Fibroblast of mammary gland (primary cell): ENCODE results near the gene SPOP.

Experiments used
- DNase-seq: peaks from one replicate; pipeline ENCODE4 v3.0.0-alpha.2; 2010; ENCODE audit warnings: low read depth
- H3K4me3 ChIP-seq: 2 replicates; pipeline ENCODE4 v1.5.1; 2011; ENCODE audit warnings: low read depth, mild to moderate bottlenecking, low read length, moderate library complexity; ENCODE audit not compliant: control insufficient read depth
- TF ChIP-seq, protein P1 (sequence below): conservative IDR thresholded peaks from 2 replicates; pipeline ENCODE4 v1.5.1; 2011; ENCODE audit warnings: low read depth, low read length, inconsistent platforms; ENCODE audit not compliant: control insufficient read depth, insufficient read depth

The SPOP gene

DNA sequence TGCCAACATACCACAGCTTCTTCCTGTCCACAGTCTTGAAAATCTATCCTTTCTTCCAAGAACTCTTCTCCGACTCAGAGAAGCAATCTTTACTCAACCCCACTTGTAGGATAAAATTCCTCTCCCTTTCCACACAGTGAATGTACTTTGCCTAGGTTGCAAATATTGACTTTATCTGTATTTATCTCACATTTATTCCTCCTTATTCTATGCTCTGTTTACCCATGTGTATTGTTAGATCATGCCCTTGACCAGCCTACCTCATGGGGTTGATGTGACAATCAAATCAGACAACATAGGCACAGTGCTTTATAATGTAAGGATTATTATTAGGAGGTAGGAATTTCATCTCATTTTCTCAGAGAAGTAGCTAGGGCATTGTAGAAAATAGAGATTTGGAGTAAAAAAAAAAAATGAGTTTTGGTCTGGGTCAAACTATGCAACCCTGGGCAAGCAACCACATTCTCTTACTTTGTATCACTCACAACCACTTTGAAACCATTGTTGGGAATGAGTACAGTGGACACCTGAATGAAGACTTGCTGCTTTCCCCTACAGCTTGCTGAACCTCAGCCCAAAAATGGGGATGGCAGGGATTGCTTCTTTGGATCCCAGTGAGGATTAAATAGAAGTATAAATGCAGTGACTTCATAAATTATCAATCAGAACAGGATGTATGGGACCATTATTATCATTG, 38.9 kb upstream of the SPOP start:
- TF ChIP-seq, protein P1, sequence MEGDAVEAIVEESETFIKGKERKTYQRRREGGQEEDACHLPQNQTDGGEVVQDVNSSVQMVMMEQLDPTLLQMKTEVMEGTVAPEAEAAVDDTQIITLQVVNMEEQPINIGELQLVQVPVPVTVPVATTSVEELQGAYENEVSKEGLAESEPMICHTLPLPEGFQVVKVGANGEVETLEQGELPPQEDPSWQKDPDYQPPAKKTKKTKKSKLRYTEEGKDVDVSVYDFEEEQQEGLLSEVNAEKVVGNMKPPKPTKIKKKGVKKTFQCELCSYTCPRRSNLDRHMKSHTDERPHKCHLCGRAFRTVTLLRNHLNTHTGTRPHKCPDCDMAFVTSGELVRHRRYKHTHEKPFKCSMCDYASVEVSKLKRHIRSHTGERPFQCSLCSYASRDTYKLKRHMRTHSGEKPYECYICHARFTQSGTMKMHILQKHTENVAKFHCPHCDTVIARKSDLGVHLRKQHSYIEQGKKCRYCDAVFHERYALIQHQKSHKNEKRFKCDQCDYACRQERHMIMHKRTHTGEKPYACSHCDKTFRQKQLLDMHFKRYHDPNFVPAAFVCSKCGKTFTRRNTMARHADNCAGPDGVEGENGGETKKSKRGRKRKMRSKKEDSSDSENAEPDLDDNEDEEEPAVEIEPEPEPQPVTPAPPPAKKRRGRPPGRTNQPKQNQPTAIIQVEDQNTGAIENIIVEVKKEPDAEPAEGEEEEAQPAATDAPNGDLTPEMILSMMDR = no peak
- DNase-seq = no peak
- no peak overlapping the region for H3K4me3 ChIP-seq

DNA sequence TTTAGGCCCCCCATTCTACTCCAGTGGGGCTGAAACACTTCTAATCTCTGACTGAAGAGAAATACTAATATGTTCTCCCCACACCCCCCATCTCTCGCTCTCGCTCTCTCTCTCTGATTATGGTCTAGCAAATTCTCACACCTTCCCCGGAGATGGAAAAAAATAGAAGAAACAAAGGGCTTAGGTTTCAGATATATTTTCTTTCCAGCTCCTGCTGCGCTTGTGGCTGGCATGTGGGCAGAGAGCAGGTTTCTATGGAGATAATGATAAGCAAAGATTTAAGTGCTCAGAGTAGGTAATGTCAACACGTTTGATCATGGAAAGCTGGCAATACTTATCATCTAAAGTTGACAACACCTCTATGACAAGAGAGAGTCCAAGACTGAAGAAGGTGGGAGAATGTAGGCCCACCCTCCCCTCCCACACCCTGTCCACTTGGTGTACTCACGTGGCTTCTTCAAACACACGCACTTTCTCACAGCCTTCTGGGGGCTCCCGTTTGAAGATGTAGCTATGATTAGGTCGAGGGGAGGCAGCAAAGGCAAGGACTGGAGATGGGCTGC, 37.9 kb upstream of the SPOP start:
- H3K4me3 ChIP-seq = no peak overlapping the region
- TF ChIP-seq, protein P1 = no peak
- no peak for DNase-seq

DNA sequence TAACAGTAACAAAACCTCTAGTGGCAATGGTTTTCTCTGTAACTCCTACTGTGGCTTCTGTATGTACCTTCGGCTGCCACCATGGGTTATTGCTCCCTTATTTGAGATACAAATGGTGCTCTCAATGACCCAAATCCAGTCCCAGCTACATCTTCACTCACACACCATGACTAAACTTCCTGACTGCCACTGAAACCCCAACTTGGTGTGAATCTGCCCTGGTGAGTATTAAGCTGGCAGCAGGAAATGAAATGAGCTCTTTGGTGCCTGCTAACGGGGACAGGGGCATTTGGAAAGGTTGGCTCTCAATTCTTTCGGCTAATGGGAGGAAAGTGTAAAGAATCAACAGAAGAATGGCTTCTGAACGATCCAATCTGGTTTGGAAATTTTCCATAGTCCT, 37.3 kb upstream of the SPOP start:
- H3K4me3 ChIP-seq = no peak overlapping the region
- TF ChIP-seq, protein P1 = no peak
- no peak for DNase-seq

DNA sequence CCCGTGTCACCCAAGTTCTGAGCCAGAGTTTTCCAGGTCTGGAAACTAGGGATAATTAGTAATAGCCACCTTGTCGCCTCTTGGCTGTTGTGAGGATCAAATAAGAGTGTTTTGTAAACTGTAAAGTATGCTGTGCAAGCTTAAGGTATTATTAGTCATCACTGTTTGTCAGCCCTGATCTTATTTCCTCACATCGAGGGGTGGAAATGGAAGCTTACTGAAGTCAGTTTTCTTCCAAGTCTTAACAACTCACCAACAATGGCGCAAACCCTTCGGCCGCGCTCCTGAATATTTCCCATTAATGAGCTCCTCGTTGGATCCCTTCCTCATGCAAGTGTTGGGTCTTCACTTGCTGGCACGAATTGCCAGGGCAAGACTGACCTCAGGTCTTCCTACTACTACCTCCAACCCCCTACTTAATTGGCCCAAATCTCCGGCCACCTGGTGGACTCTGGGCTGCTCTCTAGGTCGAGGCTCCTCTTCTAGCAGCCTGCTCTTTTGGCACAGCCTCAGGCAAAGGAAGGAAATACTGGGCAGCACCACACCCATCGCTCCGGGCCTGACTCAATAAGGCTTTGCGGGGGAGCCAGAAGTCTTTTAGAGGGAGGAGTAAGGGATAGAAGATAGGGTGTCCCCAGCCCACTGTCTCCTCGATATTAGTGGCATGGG, 30.8 kb upstream of the SPOP start:
- DNase-seq = peak; percentile 45
- TF ChIP-seq, protein P1 = no peak
- H3K4me3 ChIP-seq = peak overlapping the region; percentile 90

DNA sequence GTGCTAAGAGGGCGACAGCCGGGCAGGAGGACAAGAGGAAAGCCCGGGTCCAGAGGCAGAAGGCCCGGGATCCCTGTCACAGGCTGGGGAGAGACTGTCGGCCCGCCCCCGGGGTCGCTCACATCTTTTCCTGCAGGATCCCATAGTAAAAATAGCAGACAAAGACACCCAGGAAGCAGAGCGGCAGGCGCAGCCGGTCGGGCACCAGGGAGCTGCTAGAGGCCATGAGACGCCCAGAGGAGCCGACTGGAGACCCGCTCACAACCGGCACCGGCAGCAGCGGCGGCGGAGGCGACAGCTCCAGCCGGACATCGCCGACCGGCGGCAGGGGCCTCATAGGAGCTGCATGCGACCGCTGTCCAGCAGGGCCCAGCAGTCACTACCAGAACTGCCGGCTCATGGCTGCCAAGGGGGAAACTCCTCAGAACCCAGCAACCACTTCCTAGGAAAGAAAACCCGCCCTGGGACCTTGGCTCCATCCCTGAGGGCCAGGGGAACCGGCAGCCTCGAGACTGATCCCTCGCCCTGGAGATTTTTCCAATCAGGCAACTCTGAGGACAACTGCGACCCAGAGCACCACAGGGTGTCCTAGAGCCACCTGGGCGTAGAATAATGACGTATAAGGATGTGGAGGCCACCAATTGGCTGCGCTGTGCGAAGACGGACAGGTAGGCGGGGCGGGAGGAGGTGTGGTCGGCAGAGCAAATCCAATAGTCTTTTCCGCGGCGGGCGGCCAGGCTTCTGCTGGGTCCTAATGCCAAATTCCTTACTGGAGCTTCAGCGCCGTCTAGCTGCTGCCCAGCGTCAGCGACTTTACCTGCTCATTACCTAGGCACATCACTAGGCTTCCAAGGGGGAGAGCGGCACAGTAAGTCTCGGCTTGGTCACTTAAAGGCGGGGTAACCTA, 30.0 kb upstream of the SPOP start, which contains the start of gene SLC35B1:
Gene SLC35B1 (minus strand): TSS at position 357 of the 907 bp plus-strand sequence. CDS start 131 bp downstream, at position 226.
- DNase-seq = peak; percentile 99
- peak within 1 kb of the TSS; percentile 90 for H3K4me3 ChIP-seq
- TF ChIP-seq, protein P1 = peak; percentile 96

DNA sequence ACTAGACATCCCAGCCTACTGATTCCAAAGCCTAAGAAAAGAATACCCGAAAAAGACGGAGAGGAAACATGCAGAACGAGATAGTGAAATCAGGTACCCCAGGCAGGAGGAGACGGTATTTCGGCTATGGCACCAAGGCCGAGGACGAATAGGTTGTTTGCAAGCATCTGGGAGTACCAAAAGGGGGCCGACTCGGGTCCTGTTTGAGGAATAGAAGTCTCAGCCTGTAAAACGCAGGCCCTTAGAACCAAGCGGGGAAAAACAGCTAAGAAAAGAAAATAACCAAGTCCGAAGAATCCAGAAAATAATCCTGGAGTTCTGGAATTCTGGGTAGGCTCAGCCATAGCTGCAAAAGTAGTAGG, 29.3 kb upstream of the SPOP start:
- TF ChIP-seq, protein P1 = no peak
- DNase-seq = peak; percentile 14

More for the DNA sequence above, 29.3 kb upstream of the SPOP start:
- peak overlapping the region; percentile 90 for H3K4me3 ChIP-seq
